Measurements from ENCODE around the gene HLA-DPA1. TPM values are rescaled to one million over a fixed set of nuclear protein-coding genes. Genes with fewer than 3 reads are reported as not detected.

The HLA-DPA1 gene
- total RNA-seq, 4 donors from 2014 or later, result 21.1 to 101 (median 91.3) TPM

GRCh38 chr6:33061987-33062386, 11.5 kb downstream of the HLA-DPA1 start:
- no peak for TF ChIP-seq EP300 (IDR thresholded peaks at IDR 0.05)
- TF ChIP-seq POLR2AphosphoS5 (IDR thresholded peaks at IDR 0.05), result no peak
- TF ChIP-seq POLR2A (IDR thresholded peaks at IDR 0.05), result no peak
- TF ChIP-seq CTCF (IDR thresholded peaks at IDR 0.05), result no peak
- WGBS, result 83% methylated on average over 2 of the region's 2 CpGs
- no peak for DNase-seq (ENCODE audit: low spot score in 2 of 2)

GRCh38 chr6:33057222-33058150, 16.0 kb downstream of the HLA-DPA1 start:
- no peak for DNase-seq (ENCODE audit: low spot score in 2 of 2)
- Histone ChIP-seq H3K27ac (no peak overlapping the region), H3K4me1 (no peaks in the 10 kb centered on the region), H3K36me3 (no peaks in the 10 kb centered on the region), H3K9me3 (no peaks in the 10 kb centered on the region), H3K27me3 (no peaks in the 10 kb centered on the region), H3K4me3 (no peak overlapping the region)
- 39% methylated on average over 6 of the region's 6 CpGs for WGBS
- TF ChIP-seq CTCF (IDR thresholded peaks at IDR 0.05) (no peak), POLR2A (IDR thresholded peaks at IDR 0.05) (no peak), EP300 (IDR thresholded peaks at IDR 0.05) (no peak)

More at GRCh38 chr6:33061987-33062386, 11.5 kb downstream of the HLA-DPA1 start:
- Histone ChIP-seq H3K4me3 (no peak overlapping the region), H3K9me3 (no peaks in the 10 kb centered on the region), H3K4me1 (no peaks in the 10 kb centered on the region), H3K27ac (no peak overlapping the region), H3K27me3 (no peaks in the 10 kb centered on the region), H3K36me3 (no peaks in the 10 kb centered on the region)

- DNase-seq (ENCODE audit: low spot score in 2 of 2), result no peak
- 67% methylated on average over 4 of the region's 4 CpGs for WGBS
- TF ChIP-seq EP300 (IDR thresholded peaks at IDR 0.05), result no peak
- no peak for TF ChIP-seq POLR2AphosphoS5 (IDR thresholded peaks at IDR 0.05)
- no peak for TF ChIP-seq CTCF (IDR thresholded peaks at IDR 0.05)
- no peak for TF ChIP-seq POLR2A (IDR thresholded peaks at IDR 0.05)
- no peak overlapping the region for H3K27ac ChIP-seq
- H3K9me3 ChIP-seq, result no peaks in the 10 kb centered on the region
- no peaks in the 10 kb centered on the region for H3K4me1 ChIP-seq
- peaks cover 11% of the 10 kb centered on the region for H3K27me3 ChIP-seq
- H3K4me3 ChIP-seq, result no peak overlapping the region
- H3K36me3 ChIP-seq, result no peaks in the 10 kb centered on the region
These were observed 20.2 kb downstream of the HLA-DPA1 start for GRCh38 chr6:33053230-33053629.

- Histone ChIP-seq H3K36me3 (no peaks in the 10 kb centered on the region), H3K4me3 (no peak overlapping the region), H3K27ac (no peak overlapping the region), H3K27me3 (peaks cover 15% of the 10 kb centered on the region), H3K4me1 (no peaks in the 10 kb centered on the region), H3K9me3 (no peaks in the 10 kb centered on the region)
- no peak for DNase-seq (ENCODE audit: low spot score in 2 of 2)
- TF ChIP-seq EP300 (IDR thresholded peaks at IDR 0.05) (no peak), POLR2A (IDR thresholded peaks at IDR 0.05) (no peak), CTCF (IDR thresholded peaks at IDR 0.05) (no peak)
These were observed 20.8 kb downstream of the HLA-DPA1 start for GRCh38 chr6:33052627-33053026.

GRCh38 chr6:33050014-33050810, 23.2 kb downstream of the HLA-DPA1 start:
- WGBS, result 80% methylated on average over 5 of the region's 6 CpGs
- Histone ChIP-seq H3K4me1 (no peaks in the 10 kb centered on the region), H3K9me3 (no peaks in the 10 kb centered on the region), H3K4me3 (no peak overlapping the region), H3K36me3 (no peaks in the 10 kb centered on the region), H3K27ac (no peak overlapping the region), H3K27me3 (peaks cover 21% of the 10 kb centered on the region)
- DNase-seq (ENCODE audit: low spot score in 2 of 2), result no peak
- TF ChIP-seq EP300 (IDR thresholded peaks at IDR 0.05) (no peak), CTCF (IDR thresholded peaks at IDR 0.05) (no peak), POLR2A (IDR thresholded peaks at IDR 0.05) (no peak), POLR2AphosphoS5 (IDR thresholded peaks at IDR 0.05) (no peak)

Data from suprapubic skin (tissue), 4 donors.